IMR-90 (cell line): ENCODE measurements around the gene PCOLCE2. TPM values are rescaled to one million over a fixed set of nuclear protein-coding genes. Genes with fewer than 3 reads are reported as not detected.

ENCODE experiments used
- ATAC-seq: fragments of 200-7000 bp; cut with Tn5 transposase; 2 replicates; pipeline ENCODE4 v1.9.1; 2020; ENCODE audit warnings: low read depth, mild to moderate bottlenecking, moderate library complexity
- BruUV-seq: library from RNA; stranded (reverse); fragments of 400-500 nt; replicated peaks from 2 replicates; lab custom pipeline; 2021; lab: Mats Ljungman, UMichigan
- CTCF ChIA-PET: fragments of 300-600 bp; formaldehyde crosslinking; extraction: SDS; loops from one replicate; lab custom pipeline; 2021; ENCODE audit warnings: antibody characterized with exemption; lab: Yijun Ruan, JAX
- POLR2A ChIA-PET: fragments of 300-600 bp; sonication (Branson Sonifier 250); formaldehyde crosslinking; loops from one replicate; lab custom pipeline; 2022; ENCODE audit warnings: antibody characterized with exemption; ENCODE audit not compliant: unreplicated experiment; lab: Charles Lee
- DNase-seq: peaks from one replicate; pipeline ENCODE4 v3.0.0; 2013
- H2AFZ ChIP-seq: replicated peaks from 2 replicates; pipeline ENCODE3; 2013; ENCODE audit warnings: low read length, mild to moderate bottlenecking; ENCODE audit not compliant: poor library complexity
- H2AK5ac ChIP-seq: 2 replicates; pipeline ENCODE4 v1.6.1; 2013; ENCODE audit warnings: low read depth, low read length, inconsistent platforms
- H2AK9ac ChIP-seq: replicated peaks from 2 replicates; pipeline ENCODE3; 2013; ENCODE audit warnings: mild to moderate bottlenecking, low read depth, low read length, moderate library complexity; ENCODE audit not compliant: poor library complexity
- H2BK120ac ChIP-seq: 2 replicates; pipeline ENCODE4 v1.6.1; 2013; ENCODE audit warnings: low read depth, low read length, inconsistent platforms
- H2BK15ac ChIP-seq: 3 replicates; pipeline ENCODE4 v1.6.1; 2013; ENCODE audit warnings: low read depth, low read length, inconsistent platforms
- H2BK20ac ChIP-seq: 2 replicates; pipeline ENCODE4 v1.6.1; 2013; ENCODE audit warnings: low read depth, mild to moderate bottlenecking, inconsistent platforms, low read length, moderate library complexity
- H2BK5ac ChIP-seq: 2 replicates; pipeline ENCODE4 v1.6.1; 2013; ENCODE audit warnings: mild to moderate bottlenecking, low read depth, low read length, inconsistent platforms; ENCODE audit not compliant: poor library complexity, severe bottlenecking
- H3K14ac ChIP-seq: replicated peaks from 2 replicates; pipeline ENCODE4 v1.6.1; 2013; ENCODE audit warnings: low read depth, low read length, inconsistent platforms
- H3K18ac ChIP-seq: 2 replicates; pipeline ENCODE4 v1.6.1; 2013; ENCODE audit warnings: low read depth, low read length, control low read depth
- H3K23ac ChIP-seq: 2 replicates; pipeline ENCODE4 v1.6.1; 2013; ENCODE audit warnings: low read depth, low read length, inconsistent platforms
- H3K27ac ChIP-seq: 2 replicates; pipeline ENCODE4 v1.5.1; 2013; ENCODE audit warnings: mild to moderate bottlenecking, control low read depth, low read length; ENCODE audit not compliant: insufficient read depth
- H3K27me3 ChIP-seq: 2 replicates; pipeline ENCODE4 v1.6.1; 2013; ENCODE audit warnings: low read length; ENCODE audit not compliant: control insufficient read depth, insufficient read depth
- H3K36me3 ChIP-seq: 2 replicates; pipeline ENCODE4 v1.6.1; 2013; ENCODE audit warnings: low read length, mixed read lengths; ENCODE audit not compliant: control insufficient read depth, insufficient read depth
- H3K4ac ChIP-seq: 2 replicates; pipeline ENCODE4 v1.6.1; 2013; ENCODE audit warnings: low read depth, low read length, inconsistent platforms
- H3K4me1 ChIP-seq: 2 replicates; pipeline ENCODE4 v1.6.1; 2013; ENCODE audit warnings: low read length, mixed read lengths; ENCODE audit not compliant: control insufficient read depth, insufficient read depth
- H3K4me2 ChIP-seq: 2 replicates; pipeline ENCODE4 v1.6.1; 2013; ENCODE audit warnings: low read depth, mild to moderate bottlenecking, control low read depth, low read length, moderate library complexity
- H3K4me3 ChIP-seq: 2 replicates; pipeline ENCODE4 v1.5.1; 2013; ENCODE audit warnings: low read depth, mild to moderate bottlenecking, control low read depth, low read length, moderate library complexity; ENCODE audit not compliant: insufficient read depth
- H3K56ac ChIP-seq: 2 replicates; pipeline ENCODE4 v1.6.1; 2013; ENCODE audit warnings: low read length, inconsistent platforms; ENCODE audit not compliant: insufficient read depth; ENCODE audit errors: extremely low read depth
- H3K79me1 ChIP-seq, 2 experiments: 2 replicates each; pipeline ENCODE4 v1.6.1; 2013; ENCODE audit warnings: low read length in 2 of 2, inconsistent platforms in 1 of 2, low read depth in 1 of 2
- H3K9ac ChIP-seq: 2 replicates; pipeline ENCODE4 v1.6.1; 2013; ENCODE audit warnings: low read depth, low read length, control low read depth
- H3K9me1 ChIP-seq: 2 replicates; pipeline ENCODE4 v1.6.1; 2013; ENCODE audit warnings: low read length, inconsistent platforms; ENCODE audit not compliant: insufficient read depth
- H3K9me3 ChIP-seq: 2 replicates; pipeline ENCODE4 v1.6.1; 2013; ENCODE audit warnings: low read length; ENCODE audit not compliant: control insufficient read depth, insufficient read depth
- H4K20me1 ChIP-seq: 2 replicates; pipeline ENCODE4 v1.6.1; 2013; ENCODE audit warnings: low read length, inconsistent platforms; ENCODE audit not compliant: insufficient read depth
- H4K5ac ChIP-seq: 2 replicates; pipeline ENCODE4 v1.6.1; 2013; ENCODE audit warnings: mild to moderate bottlenecking, low read depth, low read length, control low read depth
- H4K8ac ChIP-seq, 2 experiments: 2 replicates each; pipeline ENCODE4 v1.6.1; 2013; ENCODE audit warnings: low read depth in 2 of 2, low read length in 2 of 2, control low read depth in 1 of 2, inconsistent platforms in 1 of 2
- H4K91ac ChIP-seq: 2 replicates; pipeline ENCODE4 v1.6.1; 2013; ENCODE audit warnings: low read depth, low read length, inconsistent platforms; ENCODE audit not compliant: insufficient read depth
- CEBPB ChIP-seq: IDR thresholded peaks from 2 replicates; pipeline ENCODE4 v1.6.1; 2012; ENCODE audit warnings: low read depth, low read length, improper control_type of control experiment
- RFX5 ChIP-seq: IDR thresholded peaks from 2 replicates; pipeline ENCODE4 v1.8.0; 2012; ENCODE audit warnings: low read depth, mild to moderate bottlenecking, low read length, moderate library complexity
- WGBS, 2 experiments: methylation state at CpG; one replicate each; pipeline versions ENCODE4 v1.1.5 to v1.1.7; 2013; ENCODE audit warnings: missing lambda C conversion rate in 2 of 2; ENCODE audit not compliant: insufficient read length in 1 of 2; ENCODE audit errors: extremely low coverage in 2 of 2; 5-methylcytosine and 5-hydroxymethylcytosine counted together
- dilution Hi-C: fragments of 300-500 bp; cut with HindIII; formaldehyde crosslinking; loops from one replicate; pipeline ENCODE4 v1.14.3; 2018; ENCODE audit warnings: low sequenced_read_pairs; ENCODE audit not compliant: unreplicated experiment
- in situ Hi-C: fragments of 300-500 bp; cut with MboI; formaldehyde crosslinking; loops from 3 replicates; pipeline ENCODE4 v1.14.3; 2019; ENCODE audit warnings: low sequenced_read_pairs, inconsistent platforms, mixed read lengths
- intact Hi-C: fragments of 100-400 bp; cut with micrococcal nuclease; formaldehyde crosslinking; loops from 2 replicates; pipeline ENCODE4 v1.10.0; 2022
- polyA plus RNA-seq, 3 experiments: library from polyadenylated mRNA; depleted of rRNA; stranded (reverse); fragments of >200 nt; gene quantifications; 2 replicates each; pipeline ENCODE4 v1.2.3, GENCODE V29; 2012; ENCODE audit warnings: low replicate concordance in 1 of 3
- total RNA-seq: library from RNA; depleted of rRNA; stranded (reverse); fragments of >200 nt; gene quantifications from 2 replicates; pipeline ENCODE4 v1.2.3, GENCODE V29; 2012

PCOLCE2 gene
- total and polyA plus RNA-seq, 2 of the 4 experiments (the other 2 are of a cell fraction): 0.50 to 0.54 TPM

- H2BK5ac ChIP-seq: no peak overlapping the region
- no peak overlapping the region for H2AK9ac ChIP-seq
- ChIA-PET CTCF (no interaction called here), POLR2A (no interaction called here)
- H3K36me3 ChIP-seq: no peaks in the 10 kb centered on the region
- no peak overlapping the region for H4K91ac ChIP-seq
- H3K9me3 ChIP-seq: no peaks in the 10 kb centered on the region
- H4K5ac ChIP-seq: no peak overlapping the region
- intact Hi-C loops (no loop called here), in situ Hi-C loops (no loop called here), dilution Hi-C loops (no loop called here)
- H3K27me3 ChIP-seq: peaks cover 17% of the 10 kb centered on the region
- H2BK15ac ChIP-seq: no peak overlapping the region
- TF ChIP-seq RFX5 (no peak), CEBPB (peak; percentile 77)
- H4K20me1 ChIP-seq: no peaks in the 10 kb centered on the region
- H2AFZ ChIP-seq: peak overlapping the region; percentile 11
- no peaks in the 10 kb centered on the region for H3K79me1 ChIP-seq
- H3K27ac ChIP-seq: no peak overlapping the region
- no peak overlapping the region for H3K23ac ChIP-seq
- H3K4me1 ChIP-seq: no peaks in the 10 kb centered on the region
- H3K9ac ChIP-seq: no peak overlapping the region
- H2AK5ac ChIP-seq: no peak overlapping the region
- H3K56ac ChIP-seq: no peak overlapping the region
- WGBS, 2 experiments: 83% methylated on average over 1 of the region's 7 CpGs; no CpG with 5 or more reads in 1 of the 2 experiments
- no peak overlapping the region for H2BK20ac ChIP-seq
- no peak overlapping the region for H3K14ac ChIP-seq
- H3K4ac ChIP-seq: no peak overlapping the region
- no peak overlapping the region for H3K4me3 ChIP-seq
- H2BK120ac ChIP-seq: no peak overlapping the region
- no peak overlapping the region for H3K18ac ChIP-seq
- no TSS peak for BruUV-seq
- no peaks in the 10 kb centered on the region for H3K9me1 ChIP-seq
- ATAC-seq (no peak), DNase-seq (no peak)
- no peak overlapping the region for H4K8ac ChIP-seq
- H3K4me2 ChIP-seq: no peak overlapping the region
These were observed 45.4 kb upstream of the PCOLCE2 start for GRCh38 chr3:142934128-142934886.
